ENCODE results near the gene TGFB1.

TGFB1 gene

GRCh38 chr19:41309180-41310032 lies 44.3 kb downstream of the TGFB1 start:
- TF ChIP-seq, protein P1, sequence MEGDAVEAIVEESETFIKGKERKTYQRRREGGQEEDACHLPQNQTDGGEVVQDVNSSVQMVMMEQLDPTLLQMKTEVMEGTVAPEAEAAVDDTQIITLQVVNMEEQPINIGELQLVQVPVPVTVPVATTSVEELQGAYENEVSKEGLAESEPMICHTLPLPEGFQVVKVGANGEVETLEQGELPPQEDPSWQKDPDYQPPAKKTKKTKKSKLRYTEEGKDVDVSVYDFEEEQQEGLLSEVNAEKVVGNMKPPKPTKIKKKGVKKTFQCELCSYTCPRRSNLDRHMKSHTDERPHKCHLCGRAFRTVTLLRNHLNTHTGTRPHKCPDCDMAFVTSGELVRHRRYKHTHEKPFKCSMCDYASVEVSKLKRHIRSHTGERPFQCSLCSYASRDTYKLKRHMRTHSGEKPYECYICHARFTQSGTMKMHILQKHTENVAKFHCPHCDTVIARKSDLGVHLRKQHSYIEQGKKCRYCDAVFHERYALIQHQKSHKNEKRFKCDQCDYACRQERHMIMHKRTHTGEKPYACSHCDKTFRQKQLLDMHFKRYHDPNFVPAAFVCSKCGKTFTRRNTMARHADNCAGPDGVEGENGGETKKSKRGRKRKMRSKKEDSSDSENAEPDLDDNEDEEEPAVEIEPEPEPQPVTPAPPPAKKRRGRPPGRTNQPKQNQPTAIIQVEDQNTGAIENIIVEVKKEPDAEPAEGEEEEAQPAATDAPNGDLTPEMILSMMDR (conservative IDR thresholded peaks at IDR 0.05): no peak
- H3K27ac ChIP-seq: peak overlapping the region; percentile 94

DNA sequence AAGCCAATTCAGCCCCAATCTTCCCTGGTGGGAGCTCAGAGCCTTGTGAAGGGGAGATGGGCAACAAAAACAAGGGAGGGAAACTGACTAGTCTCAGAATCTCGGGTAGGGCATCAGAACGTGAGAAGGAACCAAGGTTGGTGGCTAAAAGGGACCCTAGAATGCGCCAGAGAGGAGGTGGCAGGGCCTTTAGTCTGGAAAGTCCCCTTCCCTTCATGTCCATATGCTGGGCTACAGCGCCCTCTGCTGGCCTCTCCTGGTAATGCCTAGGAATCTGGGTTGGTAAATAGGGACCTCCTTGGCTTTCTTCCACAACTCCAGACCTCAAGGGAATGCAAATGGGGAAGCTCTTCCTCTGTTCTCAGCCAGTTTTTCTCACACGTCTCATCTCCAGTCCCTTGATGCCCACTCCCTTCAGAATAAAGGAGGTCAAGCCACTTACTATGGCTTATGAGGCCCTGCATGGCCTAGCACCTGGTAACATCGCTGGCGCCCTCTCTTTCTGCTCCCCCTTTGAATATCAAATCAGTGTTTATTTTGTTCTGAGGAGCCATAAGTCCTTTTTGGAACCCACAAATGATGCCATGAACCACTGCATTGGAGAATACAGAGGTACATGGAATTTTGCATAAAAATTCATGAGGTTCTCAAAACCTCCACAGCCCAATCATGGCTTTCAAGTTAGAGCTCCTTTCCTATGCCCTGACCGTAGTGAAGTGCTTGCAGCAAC lies 45.1 kb downstream of the TGFB1 start:
- H3K27ac ChIP-seq: peak overlapping the region; percentile 94
- TF ChIP-seq, protein P1 (conservative IDR thresholded peaks at IDR 0.05): peak; percentile 98

- TF ChIP-seq, protein P1 (conservative IDR thresholded peaks at IDR 0.05): 0 out of 2 replicates have a peak, but pooled peaks have one; percentile 62
- peak overlapping the region; percentile 94 for H3K27ac ChIP-seq
Observed at GRCh38 chr19:41307954-41308449, 45.7 kb downstream of the TGFB1 start.

DNA sequence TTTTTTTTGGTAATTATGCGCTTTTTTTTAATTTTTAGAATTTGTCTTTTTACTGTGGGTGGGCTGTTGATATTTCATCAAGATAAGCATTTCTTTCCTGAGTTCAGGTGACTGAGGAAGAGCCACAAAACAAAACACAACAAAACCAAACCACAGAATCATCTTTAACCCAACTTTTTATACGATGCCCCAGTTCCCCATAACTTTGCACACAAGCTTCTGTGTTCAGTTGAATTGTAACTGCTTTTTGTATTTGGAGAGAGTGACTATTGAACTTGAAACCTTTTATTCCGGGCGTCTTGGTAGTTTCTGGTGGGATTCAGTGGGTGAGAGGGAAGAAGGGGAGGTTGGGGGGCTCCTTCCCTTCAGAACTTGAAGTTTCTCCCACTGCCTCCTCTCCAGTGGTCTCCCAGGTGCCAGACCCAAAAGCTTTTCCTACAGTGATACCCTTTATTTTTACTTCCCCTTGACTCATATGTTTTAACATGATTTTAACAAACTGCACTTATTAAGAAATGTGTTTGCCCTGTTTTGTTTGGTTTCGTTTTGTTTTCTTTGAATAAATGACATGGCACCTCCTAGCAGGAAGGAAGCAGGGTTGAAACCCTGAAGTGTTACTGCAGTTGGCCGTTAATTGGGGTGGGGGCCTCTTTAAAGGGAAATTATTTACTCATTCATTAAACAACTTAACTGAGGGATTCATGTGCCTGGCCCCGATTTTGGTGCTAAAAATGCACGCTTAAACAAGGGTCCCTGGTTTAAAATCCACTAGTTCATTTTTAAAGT lies 46.4 kb downstream of the TGFB1 start:
- TF ChIP-seq, protein P1 (conservative IDR thresholded peaks at IDR 0.05): no peak
- H3K27ac ChIP-seq: peak overlapping the region; percentile 94; the same call in 1 of the 2 replicates

DNA sequence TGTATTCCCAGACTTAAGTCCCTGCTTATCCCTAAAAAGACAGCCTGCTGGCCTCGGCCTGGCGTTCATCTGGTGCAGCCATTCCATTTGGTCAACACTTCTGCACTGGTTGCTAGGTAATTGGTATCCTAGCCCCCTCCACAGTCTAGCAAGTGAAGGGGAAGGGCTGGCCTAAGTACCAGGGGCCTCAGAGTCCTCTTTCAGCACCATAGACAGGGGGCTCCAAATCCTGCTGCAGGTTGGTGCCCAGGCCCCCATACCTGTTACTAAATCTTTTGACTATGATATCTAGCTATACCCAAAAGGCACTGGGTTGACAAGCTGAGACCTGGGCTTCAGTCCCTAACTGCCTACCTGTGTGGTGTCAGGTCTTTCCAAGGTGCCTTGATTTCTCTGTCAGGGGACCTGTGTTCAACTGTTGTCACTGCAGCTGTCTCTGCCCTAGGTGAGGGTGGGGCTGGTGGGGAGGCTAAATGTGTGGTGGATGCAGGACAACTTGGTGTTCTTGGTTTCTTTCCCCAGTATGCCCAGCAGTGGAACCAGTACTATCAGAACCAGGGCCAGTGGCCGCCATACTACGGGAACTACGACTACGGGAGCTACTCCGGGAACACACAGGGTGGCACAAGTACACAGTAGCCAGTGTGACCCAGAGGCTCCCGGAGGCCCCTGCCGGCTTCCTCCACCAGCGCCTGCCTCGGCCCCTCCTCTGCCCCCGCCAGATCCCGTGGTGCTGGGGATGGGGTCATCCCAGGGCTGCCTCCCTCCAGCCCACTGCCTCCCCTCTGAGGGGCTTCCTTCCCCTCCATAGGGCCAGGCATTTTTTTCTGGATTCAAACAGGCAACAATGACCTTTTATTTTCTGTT lies 47.6 kb downstream of the TGFB1 start:
- TF ChIP-seq, protein P1 (conservative IDR thresholded peaks at IDR 0.05): no peak
- H3K27ac ChIP-seq: no peak overlapping the region

- H3K27ac ChIP-seq: no peak overlapping the region; the same call in 1 of the 2 replicates
- TF ChIP-seq, protein P1 (conservative IDR thresholded peaks at IDR 0.05): no peak
Observed at GRCh38 chr19:41304706-41305483, 48.8 kb downstream of the TGFB1 start.
